ENCODE data around the gene GRID1.

DNA sequence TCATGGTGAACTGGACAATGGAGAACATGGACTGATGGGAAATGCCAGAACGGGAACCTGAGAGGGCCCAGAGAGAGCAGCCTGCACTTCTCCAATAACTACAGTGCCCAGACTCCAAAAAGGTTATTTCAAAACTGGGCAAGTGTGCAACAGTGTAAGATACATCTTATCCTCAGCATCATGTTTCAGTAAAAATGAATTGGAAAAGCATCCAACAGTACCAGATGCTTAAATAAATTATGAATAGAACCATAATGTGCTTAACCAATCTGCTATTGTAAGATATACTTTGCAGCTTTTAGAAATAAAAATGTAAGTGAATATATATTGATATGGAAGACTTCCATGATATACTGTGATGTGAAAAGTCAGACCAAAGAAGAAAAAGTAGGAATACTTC, 303.3 kb downstream of the GRID1 start:
- TF ChIP-seq, protein P1, sequence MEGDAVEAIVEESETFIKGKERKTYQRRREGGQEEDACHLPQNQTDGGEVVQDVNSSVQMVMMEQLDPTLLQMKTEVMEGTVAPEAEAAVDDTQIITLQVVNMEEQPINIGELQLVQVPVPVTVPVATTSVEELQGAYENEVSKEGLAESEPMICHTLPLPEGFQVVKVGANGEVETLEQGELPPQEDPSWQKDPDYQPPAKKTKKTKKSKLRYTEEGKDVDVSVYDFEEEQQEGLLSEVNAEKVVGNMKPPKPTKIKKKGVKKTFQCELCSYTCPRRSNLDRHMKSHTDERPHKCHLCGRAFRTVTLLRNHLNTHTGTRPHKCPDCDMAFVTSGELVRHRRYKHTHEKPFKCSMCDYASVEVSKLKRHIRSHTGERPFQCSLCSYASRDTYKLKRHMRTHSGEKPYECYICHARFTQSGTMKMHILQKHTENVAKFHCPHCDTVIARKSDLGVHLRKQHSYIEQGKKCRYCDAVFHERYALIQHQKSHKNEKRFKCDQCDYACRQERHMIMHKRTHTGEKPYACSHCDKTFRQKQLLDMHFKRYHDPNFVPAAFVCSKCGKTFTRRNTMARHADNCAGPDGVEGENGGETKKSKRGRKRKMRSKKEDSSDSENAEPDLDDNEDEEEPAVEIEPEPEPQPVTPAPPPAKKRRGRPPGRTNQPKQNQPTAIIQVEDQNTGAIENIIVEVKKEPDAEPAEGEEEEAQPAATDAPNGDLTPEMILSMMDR (optimal IDR thresholded peaks at IDR 0.05 in 1 of 3, IDR thresholded peaks at IDR 0.05 in 1 of 3, conservative IDR thresholded peaks at IDR 0.05 in 1 of 3; ENCODE audit: extremely low read depth in 1 of 3, insufficient read depth in 2 of 3, low read length in 3 of 3): no peak
- TF ChIP-seq EZH2 (IDR thresholded peaks at IDR 0.05; ENCODE audit: low read length): no peak
